GM12875 (cell line): ENCODE results near the gene GCG.

Source experiments
- H3K4me3 ChIP-seq: one replicate; pipeline ENCODE4 v1.5.1; 2011; ENCODE audit warnings: low read depth, low read length, control low read depth
- TF ChIP-seq, protein P1 (sequence below): IDR thresholded peaks from 2 replicates; pipeline ENCODE4 v1.5.1; 2011; ENCODE audit warnings: low read depth, mild to moderate bottlenecking, control low read depth, inconsistent platforms, low read length, moderate library complexity, borderline replicate concordance; ENCODE audit not compliant: insufficient read depth

GCG gene

GRCh38 chr2:162172802-162173370 lies 20.8 kb upstream of the GCG start:
- H3K4me3 ChIP-seq = no peak overlapping the region
- TF ChIP-seq, protein P1, sequence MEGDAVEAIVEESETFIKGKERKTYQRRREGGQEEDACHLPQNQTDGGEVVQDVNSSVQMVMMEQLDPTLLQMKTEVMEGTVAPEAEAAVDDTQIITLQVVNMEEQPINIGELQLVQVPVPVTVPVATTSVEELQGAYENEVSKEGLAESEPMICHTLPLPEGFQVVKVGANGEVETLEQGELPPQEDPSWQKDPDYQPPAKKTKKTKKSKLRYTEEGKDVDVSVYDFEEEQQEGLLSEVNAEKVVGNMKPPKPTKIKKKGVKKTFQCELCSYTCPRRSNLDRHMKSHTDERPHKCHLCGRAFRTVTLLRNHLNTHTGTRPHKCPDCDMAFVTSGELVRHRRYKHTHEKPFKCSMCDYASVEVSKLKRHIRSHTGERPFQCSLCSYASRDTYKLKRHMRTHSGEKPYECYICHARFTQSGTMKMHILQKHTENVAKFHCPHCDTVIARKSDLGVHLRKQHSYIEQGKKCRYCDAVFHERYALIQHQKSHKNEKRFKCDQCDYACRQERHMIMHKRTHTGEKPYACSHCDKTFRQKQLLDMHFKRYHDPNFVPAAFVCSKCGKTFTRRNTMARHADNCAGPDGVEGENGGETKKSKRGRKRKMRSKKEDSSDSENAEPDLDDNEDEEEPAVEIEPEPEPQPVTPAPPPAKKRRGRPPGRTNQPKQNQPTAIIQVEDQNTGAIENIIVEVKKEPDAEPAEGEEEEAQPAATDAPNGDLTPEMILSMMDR = no peak

DNA sequence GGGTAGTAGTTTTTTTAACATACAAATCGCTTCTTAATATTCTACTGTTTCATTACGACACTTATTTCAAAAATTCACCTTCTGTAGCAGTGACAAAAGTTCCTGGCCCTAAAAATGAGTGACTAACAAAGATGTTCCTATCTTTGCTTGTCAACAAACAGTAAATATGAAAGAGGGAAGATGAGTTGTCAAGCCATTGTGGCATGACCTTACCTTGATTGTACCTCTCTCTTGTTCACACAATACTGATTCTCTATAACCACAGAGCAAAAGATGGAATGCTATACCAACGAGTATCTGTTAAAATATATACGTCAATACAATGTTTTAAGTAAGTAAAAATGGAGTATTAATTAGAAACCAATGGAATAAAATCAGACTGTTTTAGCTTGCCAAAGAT lies 14.7 kb upstream of the GCG start:
- TF ChIP-seq, protein P1 = no peak
- H3K4me3 ChIP-seq = no peak overlapping the region

DNA sequence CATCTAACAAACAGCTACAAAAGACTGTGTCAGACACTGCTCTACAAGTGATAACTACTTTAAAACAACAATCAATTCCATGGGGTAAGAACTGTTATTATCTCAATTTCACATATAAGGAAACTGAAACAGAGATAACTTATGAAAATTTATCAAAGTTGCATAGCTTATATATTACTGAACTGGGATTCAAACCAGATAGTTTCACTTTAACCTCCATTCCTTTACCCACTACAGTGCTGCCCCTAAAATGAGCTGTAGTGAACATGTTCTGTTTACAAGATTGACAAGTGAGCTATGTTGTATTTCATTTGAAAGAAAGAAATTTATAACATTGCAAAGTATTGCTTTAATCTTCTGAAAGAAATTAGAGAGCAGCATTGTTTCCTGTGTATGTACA lies 14.1 kb upstream of the GCG start:
- TF ChIP-seq, protein P1 = no peak
- H3K4me3 ChIP-seq = no peak overlapping the region

DNA sequence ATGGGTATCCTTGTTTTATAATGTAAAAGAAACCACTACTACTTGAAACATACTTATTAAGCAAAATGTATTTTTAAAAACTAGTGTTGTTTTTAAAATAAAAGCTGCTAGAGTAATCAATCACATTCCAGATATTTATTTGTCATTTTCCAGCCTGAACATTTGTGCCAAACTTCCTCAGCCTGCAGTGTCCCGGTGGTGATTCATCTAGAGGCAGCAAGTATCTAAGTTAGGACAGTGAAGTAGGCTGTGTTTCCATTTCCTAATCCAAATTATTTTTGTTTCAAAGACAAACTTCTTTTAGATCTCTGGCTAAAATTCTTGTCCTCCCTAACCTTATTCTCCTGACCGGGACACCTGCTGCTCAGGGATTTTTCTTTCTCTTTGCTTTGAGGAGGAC lies 12.8 kb upstream of the GCG start:
- no peak overlapping the region for H3K4me3 ChIP-seq
- TF ChIP-seq, protein P1 = no peak

- H3K4me3 ChIP-seq = no peak overlapping the region
- TF ChIP-seq, protein P1 = no peak
These were observed 7.4 kb upstream of the GCG start for GRCh38 chr2:162159446-162159845.

DNA sequence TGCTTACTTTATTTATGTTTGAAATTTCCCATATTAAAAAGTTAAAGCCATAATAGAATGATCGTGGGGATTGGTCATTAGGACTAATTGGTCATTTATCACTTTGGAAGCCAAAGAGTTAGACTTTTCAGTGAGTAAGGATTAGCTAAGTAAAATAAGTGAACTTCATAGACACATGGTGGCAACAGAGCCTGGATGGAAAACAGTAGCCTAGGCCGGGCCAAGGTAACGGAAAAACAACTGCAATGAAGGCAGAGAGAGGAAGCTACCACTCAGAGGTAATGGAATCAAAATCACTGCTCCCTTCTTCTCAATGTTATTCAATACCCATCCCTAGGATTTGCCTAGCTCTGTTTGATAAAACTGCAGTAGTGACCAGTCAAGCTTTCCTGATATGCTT lies 4.1 kb upstream of the GCG start:
- H3K4me3 ChIP-seq = no peak overlapping the region
- TF ChIP-seq, protein P1 = no peak

DNA sequence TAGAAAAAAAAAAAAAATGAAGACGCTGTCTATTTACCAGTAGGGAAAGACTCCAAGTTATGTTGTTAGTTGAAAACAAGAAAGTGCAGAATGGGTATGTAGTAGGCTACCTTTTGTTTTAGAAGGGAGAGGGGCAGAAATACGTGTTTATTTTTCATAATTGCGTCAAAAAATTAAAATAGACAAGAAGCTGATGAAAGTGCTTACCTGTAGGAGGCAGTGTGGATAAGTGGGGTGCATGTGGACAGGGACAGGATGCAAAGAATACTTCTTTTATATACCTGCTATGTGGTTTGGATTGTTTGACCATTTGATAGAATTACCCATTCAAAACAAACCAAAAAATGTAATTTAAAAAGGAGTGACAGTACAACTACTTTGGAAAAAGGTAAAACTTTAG lies 3.0 kb upstream of the GCG start:
- H3K4me3 ChIP-seq = no peak overlapping the region
- TF ChIP-seq, protein P1 = peak; percentile 14; the same call in 1 of the 2 replicates
